GM19463 (cell line): ENCODE results near the gene DACH1.

ENCODE experiments used
- ATAC-seq: cut with Tn5 transposase; IDR thresholded peaks from one replicate; pipeline ENCODE4 v1.9.1; 2021; ENCODE audit warnings: mild to moderate bottlenecking, moderate library complexity; ENCODE audit not compliant: unreplicated experiment

The DACH1 gene

GRCh38 chr13:71593566-71593965 lies 273.4 kb downstream of the DACH1 start:
- ATAC-seq = no peak

GRCh38 chr13:71591374-71591773 lies 275.6 kb downstream of the DACH1 start:
- ATAC-seq = no peak

DNA sequence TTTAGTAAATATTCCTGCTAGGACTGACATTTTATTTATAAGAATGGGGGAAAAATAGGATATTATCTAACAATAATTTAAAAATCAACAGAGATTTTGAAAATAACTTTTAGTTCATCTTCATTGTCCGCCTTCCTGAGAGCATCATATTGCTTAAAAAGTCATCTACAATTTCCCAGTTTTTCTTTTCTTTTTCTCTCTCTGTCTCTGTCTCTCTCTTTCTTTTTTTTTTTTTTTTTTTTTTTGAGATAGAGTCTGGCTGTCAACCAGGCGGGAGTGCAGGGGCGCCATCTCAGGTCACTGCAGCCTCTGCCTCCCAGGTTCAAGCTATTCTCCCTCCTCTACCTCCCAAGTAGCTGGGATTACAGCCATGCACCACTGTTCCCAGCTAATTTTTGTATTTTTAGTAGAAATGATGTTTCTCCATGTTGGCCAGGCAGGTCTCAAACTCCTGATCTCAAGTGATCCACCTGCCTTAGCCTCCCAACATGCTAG lies 276.3 kb downstream of the DACH1 start:
- ATAC-seq = no peak

DNA sequence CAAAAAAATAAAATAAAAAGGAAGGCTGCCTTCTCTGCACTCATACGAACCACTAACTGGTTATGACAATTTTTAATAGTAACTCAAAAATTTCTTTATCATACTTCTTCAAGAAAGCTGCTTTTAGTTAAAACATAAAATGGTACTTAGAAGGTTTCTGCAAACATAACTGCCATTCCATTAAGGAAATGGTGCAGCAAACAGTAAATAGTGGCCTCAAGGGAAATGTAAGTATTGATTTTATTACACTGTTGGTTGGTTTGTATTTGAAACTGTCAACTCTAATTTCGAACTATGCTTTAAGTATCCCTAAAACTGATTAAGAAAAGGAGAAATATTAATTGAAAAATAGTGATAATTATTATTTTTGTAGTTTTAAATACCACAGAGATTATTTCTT lies 278.0 kb downstream of the DACH1 start:
- ATAC-seq = no peak

GRCh38 chr13:71587817-71588216 lies 279.2 kb downstream of the DACH1 start:
- no peak for ATAC-seq

- ATAC-seq = no peak
These were observed 279.8 kb downstream of the DACH1 start for GRCh38 chr13:71587193-71587592.

DNA sequence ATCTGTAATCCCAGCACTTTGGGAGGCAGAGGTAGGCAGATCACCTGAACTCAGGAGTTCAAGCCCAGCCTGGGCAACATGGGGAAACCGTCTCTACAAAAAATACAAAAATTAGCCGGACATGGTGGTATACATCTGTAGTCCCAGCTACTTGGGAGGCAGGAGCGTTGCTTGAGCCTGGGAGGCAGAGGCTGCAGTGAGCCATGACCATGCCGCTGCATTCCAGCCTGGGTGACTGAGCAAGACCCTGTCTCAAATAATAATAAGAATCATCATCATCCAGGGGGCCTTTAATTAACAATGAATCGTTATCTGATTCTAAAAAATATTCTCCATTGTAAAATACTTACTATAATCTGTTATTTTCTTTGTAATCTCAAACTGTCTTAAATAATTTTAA lies 283.4 kb downstream of the DACH1 start:
- no peak for ATAC-seq

DNA sequence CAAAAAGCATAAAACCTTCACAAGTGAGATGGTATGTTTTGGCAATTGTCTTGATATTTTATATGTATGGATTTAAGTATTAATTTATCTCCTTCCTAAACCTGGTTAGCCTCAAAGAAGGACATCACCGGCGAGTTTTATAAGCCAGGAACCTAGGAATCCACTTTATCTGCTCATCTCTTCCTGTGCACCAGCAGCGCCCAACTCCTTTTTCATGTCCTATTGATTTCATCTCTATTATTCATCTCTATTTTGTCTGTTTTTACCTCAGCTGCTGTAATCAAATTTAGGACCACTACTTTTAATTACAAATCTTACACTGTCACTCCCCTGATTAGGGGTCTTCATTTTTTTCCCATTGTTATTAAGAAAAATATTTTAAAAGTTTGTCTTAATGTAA lies 286.4 kb downstream of the DACH1 start:
- no peak for ATAC-seq

DNA sequence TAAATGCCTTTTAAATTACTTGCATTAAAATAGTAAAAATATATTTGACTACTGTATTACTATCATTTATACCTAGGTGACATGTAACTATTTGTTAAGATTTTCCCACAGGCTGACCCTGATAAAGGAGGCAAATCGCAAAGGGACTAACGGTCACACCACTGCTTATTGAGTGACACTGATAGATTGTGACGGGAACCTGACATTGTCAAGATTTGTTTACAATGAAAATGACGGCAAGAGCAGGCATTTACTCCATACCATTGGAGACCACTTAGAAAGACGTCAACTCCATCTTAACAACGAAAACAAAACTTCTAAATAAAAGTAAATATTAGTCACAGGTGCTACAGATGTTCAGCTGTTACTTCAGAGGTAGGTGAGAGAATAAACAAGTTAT lies 289.0 kb downstream of the DACH1 start:
- no peak for ATAC-seq

GRCh38 chr13:71577127-71577526 lies 289.9 kb downstream of the DACH1 start:
- ATAC-seq = no peak

DNA sequence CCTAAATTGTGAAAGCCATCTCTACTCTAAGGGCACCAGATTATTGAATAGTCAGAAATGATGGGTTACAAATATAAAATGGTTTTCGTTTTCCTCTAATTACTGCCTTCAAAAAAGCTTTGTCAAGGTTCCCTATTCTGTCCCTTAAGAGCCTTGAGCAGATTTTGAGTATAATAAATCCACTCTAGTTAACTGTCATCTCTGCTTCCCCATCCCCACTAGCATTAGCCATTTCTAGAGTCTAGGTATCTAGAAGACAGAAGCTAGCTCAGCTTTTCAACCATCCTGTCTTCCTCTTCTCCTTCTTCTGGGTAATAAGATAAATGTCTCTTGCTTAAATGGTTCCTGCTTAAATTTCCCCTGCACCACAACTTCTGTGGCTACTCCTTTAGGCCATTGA lies 290.4 kb downstream of the DACH1 start:
- ATAC-seq = no peak

GRCh38 chr13:71546881-71547280 lies 320.1 kb downstream of the DACH1 start:
- ATAC-seq = no peak

- no peak for ATAC-seq
These were observed 326.9 kb downstream of the DACH1 start for GRCh38 chr13:71540098-71540497.

DNA sequence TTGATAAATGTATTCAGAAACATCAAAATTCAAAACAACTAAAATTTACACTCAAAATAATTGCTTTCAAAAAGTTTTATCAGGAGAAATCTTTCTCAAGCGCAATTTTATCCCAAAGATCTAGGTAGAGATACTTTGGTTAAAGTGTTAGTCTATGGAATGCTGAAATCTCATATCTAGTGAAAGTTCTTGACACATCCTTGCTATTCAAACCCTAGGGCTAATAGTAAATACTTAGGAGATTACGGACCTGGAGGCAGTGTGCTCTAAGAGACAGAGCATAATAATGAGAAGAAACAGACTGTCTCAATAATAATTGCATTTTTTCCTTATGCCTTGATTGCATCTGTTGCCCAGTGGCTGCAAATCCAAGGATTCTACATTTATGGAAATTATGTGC lies 330.8 kb downstream of the DACH1 start:
- no peak for ATAC-seq

- no peak for ATAC-seq
These were observed 342.2 kb downstream of the DACH1 start for GRCh38 chr13:71524613-71525304.

GRCh38 chr13:71524245-71524612 lies 342.8 kb downstream of the DACH1 start:
- no peak for ATAC-seq

- no peak for ATAC-seq
These were observed 344.0 kb downstream of the DACH1 start for GRCh38 chr13:71522941-71523526.

GRCh38 chr13:71517004-71517403 lies 350.0 kb downstream of the DACH1 start:
- ATAC-seq = no peak

GRCh38 chr13:71516521-71516920 lies 350.5 kb downstream of the DACH1 start:
- ATAC-seq = no peak

DNA sequence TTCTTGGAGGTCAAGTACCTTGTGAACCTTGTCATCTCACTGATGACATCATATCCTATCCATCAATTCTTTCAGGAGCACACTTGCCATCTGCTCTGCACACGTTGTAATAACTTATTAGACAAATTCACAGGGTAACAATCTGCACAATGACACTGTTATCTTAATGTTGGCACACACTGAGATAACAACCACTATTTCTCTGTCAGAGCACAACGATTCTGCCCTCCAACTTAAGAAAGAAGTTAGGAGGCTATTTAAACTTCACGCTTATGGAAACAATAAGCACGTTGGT lies 351.3 kb downstream of the DACH1 start:
- ATAC-seq = no peak

- ATAC-seq = no peak
These were observed 351.9 kb downstream of the DACH1 start for GRCh38 chr13:71514900-71515743.

DNA sequence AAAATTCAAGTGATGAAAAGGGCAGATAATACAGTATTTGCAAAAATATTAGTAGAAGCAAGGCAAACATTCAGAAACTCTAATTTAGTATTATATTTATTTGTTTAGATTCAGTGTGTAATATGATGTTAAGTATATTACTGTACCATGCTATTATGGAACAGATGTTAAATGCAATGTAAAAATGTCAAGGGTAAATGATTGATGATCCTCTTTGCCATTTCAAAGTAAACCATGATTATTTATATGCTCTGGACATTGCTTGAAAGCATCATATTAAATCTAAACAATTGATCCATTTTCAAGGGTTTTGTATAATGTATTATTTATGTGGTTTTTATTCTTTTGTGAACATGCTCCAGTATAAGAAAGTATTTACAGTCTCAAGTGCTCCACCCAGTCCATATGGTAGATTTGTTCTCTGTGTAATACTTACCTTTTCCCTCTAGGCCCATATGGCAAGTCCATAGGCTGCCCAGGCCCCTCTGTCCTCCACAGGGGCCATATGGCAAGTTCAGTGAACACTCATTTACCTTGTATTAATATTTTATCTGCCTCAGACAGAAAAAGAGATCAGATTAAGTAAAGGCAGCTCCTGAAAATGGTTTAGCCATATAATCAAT lies 353.5 kb downstream of the DACH1 start:
- no peak for ATAC-seq
